H1 (cell line): ENCODE data around the gene PPP1R14C. TPM values are rescaled to one million over a fixed set of nuclear protein-coding genes. Genes with fewer than 3 reads are reported as not detected.

Experiments used
- CTCF ChIA-PET: fragments of 300-600 bp; sonication (Branson Sonifier 250); formaldehyde crosslinking; loops from one replicate; lab custom pipeline; 2021; ENCODE audit not compliant: partially characterized antibody; lab: Charles Lee
- POLR2A ChIA-PET: fragments of 300-600 bp; sonication (Branson Sonifier 250); formaldehyde crosslinking; loops from one replicate; lab custom pipeline; 2021; ENCODE audit warnings: inconsistent platforms; ENCODE audit not compliant: partially characterized antibody; lab: Charles Lee
- DNase-seq, 2 experiments: peaks; one replicate each; pipeline versions ENCODE4 v3.0.0 to v3.0.0-alpha.2; 2010 to 2022; ENCODE audit warnings: low spot score in 2 of 2, low read depth in 1 of 2, mixed read lengths in 1 of 2
- FAIRE-seq: peaks from 2 replicates; lab custom pipeline; 2011; peaks lifted over from hg19 to GRCh38; lab: Jason Lieb, UNC
- H2AFZ ChIP-seq: 2 replicates; pipeline ENCODE4 v1.8.1; 2012; ENCODE audit warnings: low read length, inconsistent platforms
- H2AK5ac ChIP-seq: 2 replicates; pipeline ENCODE4 v1.6.1; 2013; ENCODE audit warnings: low read depth, low read length
- H2BK120ac ChIP-seq: replicated peaks from 2 replicates; pipeline ENCODE3; 2013; ENCODE audit warnings: low read depth, low read length, inconsistent platforms
- H2BK12ac ChIP-seq: 2 replicates; pipeline ENCODE4 v1.6.1; 2013; ENCODE audit warnings: low read depth, low read length
- H2BK15ac ChIP-seq: 2 replicates; pipeline ENCODE4 v1.6.1; 2013; ENCODE audit warnings: low read length
- H2BK20ac ChIP-seq: 2 replicates; pipeline ENCODE4 v1.6.1; 2013; ENCODE audit warnings: low read length
- H2BK5ac ChIP-seq: 2 replicates; pipeline ENCODE4 v1.6.1; 2013; ENCODE audit warnings: low read depth, low read length
- H3K14ac ChIP-seq: 2 replicates; pipeline ENCODE4 v1.6.1; 2013; ENCODE audit warnings: inconsistent platforms; ENCODE audit not compliant: insufficient read length
- H3K18ac ChIP-seq: 2 replicates; pipeline ENCODE4 v1.6.1; 2013; ENCODE audit warnings: low read length; ENCODE audit errors: extremely low read depth
- H3K23ac ChIP-seq: 2 replicates; pipeline ENCODE4 v1.6.1; 2013; ENCODE audit warnings: inconsistent platforms; ENCODE audit not compliant: insufficient read length
- H3K23me2 ChIP-seq: 2 replicates; pipeline ENCODE4 v1.6.1; 2013; ENCODE audit warnings: low read depth, low read length
- H3K27ac ChIP-seq: 2 replicates; pipeline ENCODE4 v1.6.1; 2011; ENCODE audit warnings: low read depth, low read length, inconsistent platforms
- H3K27me3 ChIP-seq, 4 experiments: replicated peaks in 1 of 4; 1 replicate in 1 of 4; 2 replicates in 3 of 4; pipeline versions ENCODE4 v1.6.1 to v1.8.1; 2011 to 2013; ENCODE audit warnings: low read length in 3 of 4, mild to moderate bottlenecking in 3 of 4, inconsistent platforms in 2 of 4, mixed read lengths in 2 of 4, moderate library complexity in 1 of 4; ENCODE audit not compliant: control insufficient read depth in 3 of 4, insufficient read depth in 3 of 4; ENCODE audit errors: extremely low read depth in 1 of 4
- H3K36me3 ChIP-seq, 4 experiments: 2 replicates each; pipeline versions ENCODE4 v1.6.1 to v1.8.1; 2011 to 2013; ENCODE audit warnings: mild to moderate bottlenecking in 4 of 4, low read length in 3 of 4, moderate library complexity in 2 of 4, control low read depth in 1 of 4, inconsistent platforms in 1 of 4; ENCODE audit not compliant: insufficient read depth in 4 of 4, control insufficient read depth in 2 of 4
- H3K4ac ChIP-seq: replicated peaks from 2 replicates; pipeline ENCODE3; 2013; ENCODE audit warnings: low read length, low read depth, mixed read lengths, inconsistent platforms; ENCODE audit not compliant: insufficient read length
- H3K4me1 ChIP-seq, 4 experiments: replicated peaks in 1 of 4; 1 replicate in 1 of 4; 2 replicates in 3 of 4; pipeline versions ENCODE4 v1.6.1 to v1.8.1; 2011 to 2013; ENCODE audit warnings: low read length in 3 of 4, inconsistent platforms in 2 of 4, mixed read lengths in 1 of 4; ENCODE audit not compliant: insufficient read depth in 4 of 4, control insufficient read depth in 3 of 4
- H3K4me2 ChIP-seq, 2 experiments: 2 replicates each; pipeline versions ENCODE4 v1.6.1 to v1.8.1; 2011 to 2013; ENCODE audit warnings: low read depth in 2 of 2, low read length in 2 of 2, control low read depth in 1 of 2, inconsistent platforms in 1 of 2, mild to moderate bottlenecking in 1 of 2; ENCODE audit not compliant: insufficient read depth in 1 of 2
- H3K4me3 ChIP-seq, 4 experiments: fragments of 200-600, 300-600 bp in 1 of 4; sonication (generic), shearing (Covaris generic), sonication (Bioruptor Twin) in 1 of 4; 2 replicates each; pipeline versions ENCODE4 v1.5.1 to v1.8.1; 2011 to 2016; ENCODE audit warnings: low read length in 4 of 4, low read depth in 3 of 4, control low read depth in 2 of 4, inconsistent platforms in 2 of 4, mild to moderate bottlenecking in 2 of 4, mixed read lengths in 1 of 4, moderate library complexity in 1 of 4; ENCODE audit not compliant: insufficient read depth in 2 of 4; ENCODE audit errors: extremely low read depth in 1 of 4
- H3K56ac ChIP-seq: replicated peaks from 2 replicates; pipeline ENCODE3; 2013; ENCODE audit warnings: low read depth, mild to moderate bottlenecking, mixed read lengths, low read length, inconsistent platforms; ENCODE audit not compliant: insufficient read length
- H3K79me1 ChIP-seq: 2 replicates; pipeline ENCODE4 v1.6.1; 2013; ENCODE audit warnings: low read depth, low read length, control low read depth
- H3K79me2 ChIP-seq, 2 experiments: 2 replicates each; pipeline versions ENCODE4 v1.6.1 to v1.8.1; 2012 to 2013; ENCODE audit warnings: low read length in 2 of 2, mild to moderate bottlenecking in 2 of 2, inconsistent platforms in 1 of 2; ENCODE audit not compliant: insufficient read depth in 2 of 2, control insufficient read depth in 1 of 2
- H3K9ac ChIP-seq, 4 experiments: replicated peaks in 1 of 4; 1 replicate in 1 of 4; 2 replicates in 3 of 4; pipeline versions ENCODE4 v1.6.1 to v1.8.1; 2011 to 2013; ENCODE audit warnings: low read depth in 3 of 4, low read length in 3 of 4, control low read depth in 2 of 4, mild to moderate bottlenecking in 2 of 4, moderate library complexity in 2 of 4, inconsistent platforms in 1 of 4; ENCODE audit errors: extremely low read depth in 1 of 4
- H3K9me3 ChIP-seq, 2 experiments: 2 replicates each; pipeline versions ENCODE4 v1.6.1 to v1.8.1; 2012 to 2013; ENCODE audit warnings: mild to moderate bottlenecking in 2 of 2, moderate library complexity in 2 of 2, control low read depth in 1 of 2, inconsistent platforms in 1 of 2, low read depth in 1 of 2, low read length in 1 of 2, mixed read lengths in 1 of 2; ENCODE audit not compliant: insufficient read depth in 2 of 2
- H4K20me1 ChIP-seq, 2 experiments: replicated peaks in 1 of 2; 2 replicates each; pipeline versions ENCODE3 to v1.8.1; 2011 to 2013; ENCODE audit warnings: inconsistent platforms in 2 of 2, low read length in 2 of 2, mild to moderate bottlenecking in 1 of 2; ENCODE audit not compliant: insufficient read depth in 2 of 2, control insufficient read depth in 1 of 2
- H4K5ac ChIP-seq: 2 replicates; pipeline ENCODE4 v1.6.1; 2013; ENCODE audit warnings: low read length, low read depth, mixed read lengths, inconsistent platforms; ENCODE audit not compliant: insufficient read length
- H4K8ac ChIP-seq: 2 replicates; pipeline ENCODE4 v1.8.0; 2013; ENCODE audit warnings: mild to moderate bottlenecking, moderate library complexity, low read length, inconsistent platforms; ENCODE audit not compliant: insufficient read depth; ENCODE audit errors: extremely low read depth
- H4K91ac ChIP-seq: replicated peaks from 2 replicates; pipeline ENCODE3; 2013; ENCODE audit warnings: low read length, mixed read lengths, inconsistent platforms; ENCODE audit not compliant: insufficient read length
- CTBP2 ChIP-seq: IDR thresholded peaks from 2 replicates; pipeline ENCODE4 v1.7.0; 2011; ENCODE audit warnings: borderline replicate concordance, mild to moderate bottlenecking, moderate library complexity, mixed read lengths, low read length; ENCODE audit not compliant: insufficient read depth, insufficient read length
- GTF2F1 ChIP-seq: IDR thresholded peaks from 2 replicates; pipeline ENCODE4 v1.6.1; 2012; ENCODE audit warnings: low read depth, low read length, improper control_type of control experiment, borderline replicate concordance
- RBBP5 ChIP-seq: IDR thresholded peaks from 2 replicates; pipeline ENCODE4 v1.7.1; 2012; ENCODE audit warnings: low read depth, mild to moderate bottlenecking, inconsistent platforms, low read length, moderate library complexity, borderline replicate concordance
- SIRT6 ChIP-seq: IDR thresholded peaks from one replicate; pipeline ENCODE4 v1.7.1; 2012; ENCODE audit warnings: low read length, inconsistent platforms
- WGBS, 2 experiments: shearing (Covaris generic) in 1 of 2; methylation state at CpG; one replicate each; pipeline versions ENCODE4 v1.1.6 to v1.1.7; 2013 to 2015; ENCODE audit warnings: low lambda C conversion rate in 2 of 2, mixed read lengths in 2 of 2, inconsistent platforms in 1 of 2, low coverage in 1 of 2, missing lambda C conversion rate in 1 of 2; ENCODE audit not compliant: insufficient replicate concordance in 2 of 2, insufficient coverage in 1 of 2, insufficient read length in 1 of 2; ENCODE audit errors: extremely low coverage in 1 of 2, missing lambda C conversion rate in 1 of 2; 5-methylcytosine and 5-hydroxymethylcytosine counted together
- polyA plus RNA-seq, 7 experiments: library from polyadenylated mRNA; depleted of rRNA in 3 of 7; stranded (reverse) in 5 of 7; unstranded in 2 of 7; fragments of >200 nt in 5 of 7; fragments of 200-250 nt in 2 of 7; gene quantifications; 1 replicate in 5 of 7; 2 replicates in 1 of 7; 4 replicates in 1 of 7; pipeline versions ENCODE4 v1.2.1 to v1.2.3, GENCODE V29; 2011 to 2013; ENCODE audit warnings: missing spikeins in 2 of 7, mixed read lengths in 2 of 7
- total RNA-seq: library from RNA; stranded (reverse); fragmentation: NEBNext Ultra II Directional; extraction: Animal tissue kit (Norgen Biotek cat#: 25700); gene quantifications from 2 replicates; pipeline ENCODE4 v1.2.1, GENCODE V29; 2021

Gene PPP1R14C
- total and polyA plus RNA-seq, 2 of the 8 experiments (the other 6 are each of a cell fraction or from before 2014, with no cell fraction given): 0.30 to 0.61 TPM

DNA sequence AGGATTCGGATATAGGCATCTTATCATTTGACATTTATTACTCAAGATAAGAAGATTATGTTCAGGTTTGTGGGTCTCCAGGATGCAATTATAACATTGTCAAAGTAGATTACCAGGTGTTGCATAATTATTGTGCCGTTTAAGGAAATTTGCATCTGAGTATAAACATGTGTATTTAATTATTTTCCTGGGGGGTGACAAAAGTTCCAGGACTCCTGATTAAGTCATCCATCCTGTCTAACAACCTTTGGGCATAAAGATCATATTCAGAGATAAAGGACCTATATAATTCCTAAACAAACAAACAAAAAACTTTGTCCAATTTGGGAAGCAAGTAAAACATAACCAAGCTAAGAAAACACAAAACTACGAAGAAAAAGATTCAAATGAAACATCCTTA is 3.3 kb upstream of the PPP1R14C start:
- Histone ChIP-seq H3K23ac (no peak overlapping the region), H4K5ac (no peak overlapping the region), H3K79me2 (no peaks in the 10 kb centered on the region), H2BK15ac (no peak overlapping the region), H2BK20ac (no peak overlapping the region), H3K56ac (no peak overlapping the region), H2BK12ac (no peak overlapping the region), H3K4ac (no peak overlapping the region), H4K91ac (no peak overlapping the region), H3K4me1 (peaks cover 0 to 4% (median under 1%) of the 10 kb centered on the region in 4 experiments; a peak in 2 of 7 replicates), H3K18ac (no peak overlapping the region), H3K36me3 (peaks cover 0 to 4% (median 0%) of the 10 kb centered on the region in 4 experiments; a peak in 1 of 8 replicates), H3K27ac (no peak overlapping the region), H2BK120ac (no peak overlapping the region), H2AK5ac (no peak overlapping the region), H3K14ac (no peak overlapping the region), H3K79me1 (no peaks in the 10 kb centered on the region), H4K20me1 (peaks cover 0 to 4% of the 10 kb centered on the region in 2 experiments), H3K9me3 (no peaks in the 10 kb centered on the region), H3K4me3 (no peak overlapping the region), H3K4me2 (no peak overlapping the region), H4K8ac (no peak overlapping the region), H3K23me2 (peaks cover 9% of the 10 kb centered on the region; the same call in 1 of the 2 replicates), H2BK5ac (no peak overlapping the region), H3K27me3 (peaks cover 25 to 40% (median 34%) of the 10 kb centered on the region in 4 experiments), H2AFZ (no peak overlapping the region), H3K9ac (no peak overlapping the region)
- CTCF ChIA-PET: no interaction called here
- 90% methylated on average over 3 of the region's 3 CpGs; no CpG with 5 or more reads in 1 of the 2 experiments for WGBS, 2 experiments
- DNase-seq (no peak), FAIRE-seq (no peak)
- POLR2A ChIA-PET: no interaction called here
- TF ChIP-seq CTBP2: no peak
- TF ChIP-seq GTF2F1: no peak
- no peak for TF ChIP-seq SIRT6
- TF ChIP-seq RBBP5: no peak
